Posterior vena cava (tissue), 2 donors: ENCODE data around the gene TM2D3. TPM values are rescaled to one million over a fixed set of nuclear protein-coding genes. Genes with fewer than 3 reads are reported as not detected.
A peak's percentile ranks its signal among the peaks of the same experiment; 100 is the strongest.
"Not testable (repeated sequence)": the region's sequence is repeated elsewhere in the genome, so short reads cannot be mapped to it uniquely, and the experiment has no call there.

Experiments used
- DNase-seq: peaks from one replicate; pipeline ENCODE4 v3.0.0-alpha.2; 2020; ENCODE audit warnings: low spot score
- intact Hi-C, 2 donors: fragments of 100-400 bp; cut with DNase I; formaldehyde crosslinking; loops; one replicate each; pipeline versions ENCODE4 v1.14.1 to v1.14.2; 2022 to 2023
- total RNA-seq, 2 donors: library from RNA; stranded (reverse); fragmentation: NEBNext Ultra II Directional; extraction: Animal tissue kit (Norgen Biotek cat#: 25700); gene quantifications; one replicate each; pipeline ENCODE4 v1.2.1, GENCODE V29; 2021
- donor health status: DM: yes; HTN: yes; CAD: no.
- donor health status: DM: yes; HTN: yes; CAD: no.

The TM2D3 gene
- total RNA-seq, 2 donors from 2014 or later = 39.9 to 44.1 TPM

- intact Hi-C loops = no loop called here
Observed at GRCh38 chr15:101660005-101660404, 7.8 kb upstream of the TM2D3 start.

DNA sequence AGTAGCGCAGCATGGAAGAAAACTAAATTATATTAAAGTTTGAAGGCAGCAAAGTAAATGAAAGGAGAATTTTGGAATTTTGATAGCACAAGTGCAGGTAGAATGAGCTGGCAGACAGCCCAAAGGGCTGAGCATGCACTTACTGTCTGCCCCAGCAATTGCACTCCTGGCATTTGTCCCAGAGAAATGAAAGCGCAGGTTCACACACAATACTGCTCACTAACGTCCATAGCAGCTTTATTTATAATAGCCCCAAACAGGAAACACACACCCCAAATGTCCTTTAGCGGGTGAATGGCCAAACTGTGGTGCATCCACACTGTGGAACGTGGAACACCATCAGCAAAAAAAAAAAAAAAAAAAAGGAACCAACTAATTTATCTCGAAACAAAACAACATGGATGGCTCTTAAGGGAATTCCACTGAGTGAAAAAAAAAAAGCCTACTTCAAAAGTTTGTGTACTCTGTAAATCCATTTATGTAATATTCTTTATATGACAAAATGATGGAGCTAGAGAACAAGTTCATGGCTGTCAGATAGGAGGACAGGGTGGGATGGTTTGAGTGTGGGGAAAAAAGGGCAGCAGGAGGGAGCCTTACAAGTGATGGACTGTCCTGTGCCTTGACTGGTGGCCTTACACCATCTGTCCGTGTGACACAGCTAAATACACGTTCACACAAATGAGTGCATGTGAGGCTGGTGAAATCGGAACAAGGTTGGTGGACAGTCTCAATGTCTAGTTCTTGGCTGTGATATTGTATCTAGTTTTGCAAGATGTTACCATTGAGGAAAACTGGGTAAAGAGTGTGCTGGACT lies 6.0 kb upstream of the TM2D3 start:
- no peak for DNase-seq

More at GRCh38 chr15:101660005-101660404, 7.8 kb upstream of the TM2D3 start:
- no peak for DNase-seq

DNA sequence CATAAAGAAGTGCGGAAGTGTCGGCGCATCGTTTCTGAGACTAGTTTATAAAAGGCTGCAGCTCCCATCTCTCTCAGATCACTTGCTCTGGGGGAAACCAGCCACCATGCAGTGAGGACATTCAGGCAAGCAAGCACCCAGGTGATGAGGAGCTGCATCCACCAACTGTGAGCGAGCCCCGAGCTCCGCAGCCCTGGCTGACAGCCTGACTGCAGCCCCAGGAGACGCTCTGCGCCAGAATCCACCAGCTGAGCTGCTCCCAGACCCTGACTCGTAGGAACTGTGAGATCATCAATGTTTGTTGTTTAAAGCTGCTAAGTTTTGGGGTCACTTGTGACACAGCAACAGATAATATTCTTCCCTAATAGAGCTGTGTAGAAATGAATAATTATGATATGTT lies 5.0 kb upstream of the TM2D3 start:
- DNase-seq = no peak
- intact Hi-C loops = no loop called here

More for the DNA sequence above, 6.0 kb upstream of the TM2D3 start:
- intact Hi-C loops = no loop called here

GRCh38 chr15:101654624-101655337 lies 2.6 kb upstream of the TM2D3 start:
- DNase-seq = not testable (repeated sequence)
- intact Hi-C loops = loop anchor here (5.0 kb wide), 2 partner anchors 352 to 357 kb away; partner anchors contain the start of gene SNRPA1 (in 1 of the 2)

DNA sequence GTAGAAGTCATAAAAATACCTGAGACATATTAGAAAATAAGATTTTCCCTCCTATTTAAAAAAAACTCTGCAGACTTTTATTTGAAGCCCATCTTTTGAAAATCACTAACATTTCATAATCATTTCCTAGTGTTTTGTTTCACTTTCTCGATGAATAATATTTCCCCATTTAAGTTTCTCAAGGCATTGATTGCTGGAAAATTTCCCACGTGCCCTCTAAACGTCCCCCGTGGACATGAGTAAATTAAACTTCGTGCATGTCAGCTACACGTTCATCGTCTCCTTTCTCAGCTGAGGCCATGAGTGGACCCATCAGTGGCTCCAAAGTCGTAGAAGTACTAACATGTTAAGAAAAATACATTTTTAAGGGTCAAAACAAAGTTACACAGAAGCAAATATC lies 2.0 kb upstream of the TM2D3 start:
- intact Hi-C loops = loop anchor here (5.0 kb wide), 2 partner anchors 352 to 357 kb away; partner anchors contain the start of gene SNRPA1 (in 1 of the 2)

DNA sequence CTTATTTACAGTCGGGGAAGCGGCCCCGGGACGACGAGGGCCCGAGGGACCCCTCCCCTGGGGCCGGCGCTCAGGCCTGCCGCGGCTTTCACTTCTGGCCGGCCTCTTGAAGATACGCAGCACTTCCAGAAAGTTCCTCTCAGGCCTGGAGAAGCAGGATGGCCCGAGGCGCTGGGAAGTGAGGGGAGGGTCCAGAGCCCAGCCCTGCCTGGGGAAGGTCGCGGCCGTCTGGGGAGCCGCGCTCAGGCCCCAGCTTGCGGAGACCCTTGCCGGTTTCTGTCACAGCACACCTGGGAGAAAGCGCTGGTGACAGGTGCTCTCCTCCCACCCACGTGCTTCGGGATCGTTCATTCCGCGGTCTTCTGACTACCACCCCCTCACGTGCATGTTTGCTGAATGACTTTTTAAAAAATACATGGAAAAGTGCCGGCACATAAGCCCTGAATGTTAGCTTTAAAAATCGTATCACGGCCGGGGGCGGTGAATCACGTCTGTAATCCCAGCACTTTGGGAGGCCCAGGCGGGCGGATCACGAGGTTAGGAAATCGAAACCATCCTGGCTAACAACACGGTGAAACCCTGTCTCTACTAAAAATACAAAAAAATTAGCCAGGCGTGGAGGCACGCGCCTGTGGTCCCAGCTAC lies 727 bp upstream of the TM2D3 start:
- DNase-seq = no peak
- intact Hi-C loops = loop anchor here (5.0 kb wide), 2 partner anchors 351 to 356 kb away; partner anchors contain the start of gene SNRPA1 (in 1 of the 2)

More for the DNA sequence above, 2.0 kb upstream of the TM2D3 start:
- DNase-seq = no peak

DNA sequence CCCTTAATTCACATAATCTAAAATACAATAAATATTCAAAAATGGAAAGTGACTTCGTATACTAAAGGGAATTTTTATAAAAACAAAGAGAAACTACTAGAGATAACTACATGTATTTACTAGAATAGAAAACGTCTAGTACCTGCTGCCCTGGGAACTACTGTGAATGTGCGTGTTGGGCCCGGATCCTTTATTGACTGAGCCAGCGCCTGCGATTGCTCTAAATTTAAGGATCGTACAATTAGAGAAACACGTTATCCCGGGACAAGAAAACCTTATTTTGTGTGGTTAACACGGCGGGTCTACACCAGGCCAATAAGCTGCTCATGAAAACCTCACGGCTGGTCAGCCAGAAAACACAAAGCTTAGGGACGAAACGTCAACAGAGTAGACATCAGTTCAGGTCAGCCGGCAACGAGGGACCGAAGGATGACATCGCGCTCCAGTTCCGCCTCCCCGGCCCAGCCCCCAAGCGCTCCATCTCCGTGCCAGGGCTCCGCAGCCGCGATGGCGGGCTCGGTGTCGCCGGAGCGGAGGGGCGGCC lies 555 bp downstream of the TM2D3 start:
- DNase-seq = no peak

DNA sequence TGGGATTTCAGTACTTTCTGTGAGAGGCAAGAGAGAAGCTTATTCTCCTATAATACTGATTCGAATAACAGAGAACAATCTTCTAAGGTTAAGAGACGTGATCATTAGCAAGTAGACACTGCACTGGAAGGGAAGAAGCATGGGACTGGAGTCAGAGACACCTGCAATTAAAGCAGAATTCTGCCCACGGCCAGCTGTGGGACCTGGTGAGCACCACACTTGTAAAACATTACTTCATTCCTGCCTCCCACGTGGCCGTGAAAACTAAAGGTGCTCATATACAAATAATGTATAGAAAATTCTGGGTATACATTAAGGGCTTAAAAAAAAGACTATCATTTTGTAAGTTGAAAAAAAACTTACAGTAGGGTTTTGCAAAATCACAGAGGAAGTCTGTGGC lies 2.0 kb downstream of the TM2D3 start:
- intact Hi-C loops = loop anchor here (5.0 kb wide), 2 partner anchors 348 to 353 kb away; partner anchors contain the start of gene SNRPA1 (in 1 of the 2)
- no peak for DNase-seq

More for the DNA sequence above, 555 bp downstream of the TM2D3 start:
- intact Hi-C loops = loop anchor here (5.0 kb wide), 2 partner anchors 349 to 354 kb away; partner anchors contain the start of gene SNRPA1 (in 1 of the 2)

DNA sequence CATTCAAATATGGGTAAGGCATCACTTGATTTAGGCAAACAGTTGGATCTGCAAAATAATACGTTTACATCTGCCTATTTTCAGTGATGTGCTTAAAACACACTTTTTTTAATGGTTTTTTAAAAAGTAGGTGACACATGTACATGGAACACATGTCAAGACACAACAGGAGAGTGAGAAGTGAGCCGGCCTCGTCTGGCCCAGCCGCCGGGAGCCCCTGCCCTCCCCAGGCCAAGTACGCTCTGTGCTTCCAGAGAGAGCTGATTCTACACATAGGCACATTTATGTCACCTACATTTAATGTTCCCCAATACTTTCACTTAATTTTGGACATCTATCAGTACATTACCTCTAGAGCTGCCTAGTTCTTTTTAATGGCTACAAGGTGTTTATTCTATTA lies 3.8 kb downstream of the TM2D3 start:
- intact Hi-C loops = loop anchor here in 1 of 2 donors (10.0 kb wide), 1 partner anchor 114 kb away; no protein-coding TSS in a partner anchor

GRCh38 chr15:101647251-101647650 lies 4.9 kb downstream of the TM2D3 start:
- intact Hi-C loops = loop anchor here in 1 of 2 donors (10.0 kb wide), 1 partner anchor 112 kb away; no protein-coding TSS in a partner anchor
- DNase-seq = no peak

More for the DNA sequence above, 3.8 kb downstream of the TM2D3 start:
- no peak for DNase-seq

DNA sequence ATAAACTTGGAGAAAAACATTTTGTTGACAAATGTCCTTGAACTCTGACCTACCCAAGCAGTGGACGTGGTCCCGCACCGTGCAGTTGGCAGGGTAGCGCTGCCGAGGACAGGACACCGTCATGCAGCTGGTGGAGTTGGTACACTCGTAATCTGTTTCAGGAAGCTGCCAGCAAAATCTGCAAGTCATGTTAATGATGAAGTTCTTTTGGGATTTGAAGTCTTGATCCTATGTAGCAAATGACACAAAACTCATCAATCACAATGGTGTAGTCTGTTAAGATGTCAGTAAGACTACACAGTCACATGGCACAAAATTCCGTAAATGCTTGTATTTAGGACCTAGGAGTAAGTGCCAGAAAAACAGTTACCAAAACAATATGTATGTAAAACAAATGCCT lies 5.5 kb downstream of the TM2D3 start:
- DNase-seq = no peak
- intact Hi-C loops = loop anchor here in 1 of 2 donors (10.0 kb wide), 1 partner anchor 112 kb away; no protein-coding TSS in a partner anchor

DNA sequence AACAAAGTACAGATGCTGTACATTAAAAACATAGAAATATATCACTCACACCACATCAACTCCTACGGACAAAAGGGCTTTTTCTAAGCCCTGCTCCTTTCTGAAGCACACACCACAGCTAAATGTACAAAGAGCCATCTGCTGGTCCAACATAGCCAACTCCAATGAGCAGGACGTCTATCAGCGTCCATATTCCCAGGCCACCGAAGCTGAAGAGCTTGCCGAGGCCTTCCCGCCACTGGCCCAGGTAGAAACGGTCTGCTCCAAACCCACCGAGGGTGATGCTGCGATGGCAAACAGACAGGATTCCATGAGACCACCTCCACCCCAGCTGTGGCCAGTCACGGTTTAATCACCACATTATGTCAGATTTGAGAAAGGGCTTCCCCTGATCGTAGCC lies 9.8 kb downstream of the TM2D3 start:
- DNase-seq = no peak

GRCh38 chr15:101641894-101642293 lies 10.3 kb downstream of the TM2D3 start:
- intact Hi-C loops = loop anchor here in 1 of 2 donors (5.0 to 10.0 kb wide), 2 partner anchors 107 to 345 kb away; partner anchors contain the start of gene SNRPA1
- no peak for DNase-seq

More for the DNA sequence above, 9.8 kb downstream of the TM2D3 start:
- intact Hi-C loops = loop anchor here in 1 of 2 donors (5.0 to 10.0 kb wide), 2 partner anchors 108 to 345 kb away; partner anchors contain the start of gene SNRPA1

- DNase-seq = peak; percentile 91
- intact Hi-C loops = loop anchor here in 1 of 2 donors (5.0 to 10.0 kb wide), 2 partner anchors 106 to 344 kb away; partner anchors contain the start of gene SNRPA1
Observed at GRCh38 chr15:101641129-101641764, 10.9 kb downstream of the TM2D3 start.

- intact Hi-C loops = loop anchor here (5.0 to 10.0 kb wide), 3 partner anchors 105 to 342 kb away; partner anchors contain the start of gene SNRPA1 (in 2 of the 2)
- no peak for DNase-seq
Observed at GRCh38 chr15:101639667-101640066, 12.5 kb downstream of the TM2D3 start.

GRCh38 chr15:101637919-101638318 lies 14.3 kb downstream of the TM2D3 start:
- intact Hi-C loops = loop anchor here in 1 of 2 donors (5.0 to 10.0 kb wide), 2 partner anchors 133 to 341 kb away; partner anchors contain the start of gene SNRPA1
- DNase-seq = no peak

GRCh38 chr15:101637516-101637915 lies 14.7 kb downstream of the TM2D3 start:
- intact Hi-C loops = loop anchor here in 1 of 2 donors (5.0 to 10.0 kb wide), 2 partner anchors 133 to 340 kb away; partner anchors contain the start of gene SNRPA1
- DNase-seq = no peak

DNA sequence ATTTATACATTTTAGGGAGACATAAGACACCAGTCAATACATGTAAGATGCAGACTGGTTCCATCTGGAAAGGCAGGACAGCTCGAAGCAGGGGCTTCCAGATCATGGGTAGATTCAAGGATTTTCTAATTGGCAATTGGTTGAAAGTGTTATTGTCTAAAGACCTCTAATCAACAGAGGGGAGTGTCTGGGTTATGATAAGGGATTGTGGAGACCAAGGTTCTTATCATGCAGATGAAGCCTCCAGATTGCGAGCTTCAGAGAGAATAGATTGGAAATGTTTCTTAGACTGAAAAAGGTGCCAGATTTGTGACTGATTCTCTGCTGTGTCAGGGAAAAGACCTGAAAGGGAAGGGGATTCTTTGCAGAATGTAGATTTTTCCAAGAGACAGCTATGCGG lies 15.1 kb downstream of the TM2D3 start:
- intact Hi-C loops = loop anchor here in 1 of 2 donors (5.0 to 10.0 kb wide), 2 partner anchors 132 to 340 kb away; partner anchors contain the start of gene SNRPA1

More for the DNA sequence above, 15.1 kb downstream of the TM2D3 start:
- no peak for DNase-seq
